ENCODE results near the gene MET. TPM values are rescaled to one million over a fixed set of nuclear protein-coding genes. Genes with fewer than 3 reads are reported as not detected.

The MET gene
- total RNA-seq: 1 to 10 TPM; 2.5 to 7.3 TPM
- polyA plus RNA-seq (2013, experiment 1 of 2): 0.93 TPM
- polyA plus RNA-seq (2013, experiment 2 of 2): 0.58 TPM
- long read RNA-seq, experiment 1, partial matches to known transcripts: 0 of 1 reads
- long read RNA-seq, experiment 1, other reads (novel, unspliced or antisense): 1 of 1 reads
- long read RNA-seq, experiment 2, partial matches to known transcripts: 2 of 4 reads
- long read RNA-seq, experiment 2, other reads (novel, unspliced or antisense): 2 of 4 reads
- long read RNA-seq, experiment 3, full-length matches to known transcripts: 2 of 20 reads
- long read RNA-seq, experiment 3, partial matches to known transcripts: 9 of 20 reads
- long read RNA-seq, experiment 3, other reads (novel, unspliced or antisense): 9 of 20 reads
- long read RNA-seq, experiment 4, partial matches to known transcripts: 0 of 3 reads
- long read RNA-seq, experiment 4, other reads (novel, unspliced or antisense): 3 of 3 reads

DNA sequence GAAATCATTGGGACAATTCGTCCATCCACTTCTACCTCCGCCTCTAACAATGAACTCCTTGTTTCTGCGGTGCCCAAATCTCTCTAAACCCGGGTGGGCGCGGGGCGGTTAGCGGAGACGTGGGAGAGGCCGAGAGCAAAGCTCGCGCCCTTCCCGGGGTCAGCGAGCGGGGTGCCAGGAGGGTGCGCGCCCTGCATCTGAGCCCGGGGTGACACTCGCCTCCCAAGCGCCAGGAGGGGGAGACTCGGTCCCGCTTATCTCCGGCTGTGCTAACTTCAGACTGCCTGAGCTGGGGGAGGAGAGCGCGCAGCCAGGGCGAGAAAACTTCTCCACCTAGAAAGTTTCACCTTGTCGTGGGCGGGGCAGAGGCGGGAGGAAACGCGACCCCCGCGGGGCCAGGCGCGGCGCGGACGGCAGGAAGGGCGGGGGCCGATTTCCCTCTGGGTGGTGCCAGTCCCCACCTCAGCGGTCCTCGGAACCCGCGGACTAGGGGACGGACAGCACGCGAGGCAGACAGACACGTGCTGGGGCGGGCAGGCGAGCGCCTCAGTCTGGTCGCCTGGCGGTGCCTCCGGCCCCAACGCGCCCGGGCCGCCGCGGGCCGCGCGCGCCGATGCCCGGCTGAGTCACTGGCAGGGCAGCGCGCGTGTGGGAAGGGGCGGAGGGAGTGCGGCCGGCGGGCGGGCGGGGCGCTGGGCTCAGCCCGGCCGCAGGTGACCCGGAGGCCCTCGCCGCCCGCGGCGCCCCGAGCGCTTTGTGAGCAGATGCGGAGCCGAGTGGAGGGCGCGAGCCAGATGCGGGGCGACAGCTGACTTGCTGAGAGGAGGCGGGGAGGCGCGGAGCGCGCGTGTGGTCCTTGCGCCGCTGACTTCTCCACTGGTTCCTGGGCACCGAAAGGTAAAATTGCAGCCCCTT lies at the start of gene MET:
Gene MET, plus strand, starts transcription at position 516 of the 915 bp plus-strand sequence. CDS start 26,889 bp downstream, outside the sequence.
- Mint-ChIP-seq H3K27me3 (ENCODE audit: insufficient read depth) (peaks cover 62% of the 10 kb centered on the region), H3K4me3 (peak within 1 kb of the TSS; percentile 64), H3K27ac (no peak within 1 kb of the TSS), H3K36me3 (ENCODE audit: low read depth) (no peaks in the 10 kb centered on the region), H3K4me1 (peaks cover 12% of the 10 kb centered on the region), H3K9me3 (no peaks in the 10 kb centered on the region)
- H3K27me3 ChIP-seq (ENCODE audit: control insufficient read depth, insufficient read depth, low read length, poor library complexity, severe bottlenecking): peaks cover 78% of the 10 kb centered on the region
- H3K4me3 ChIP-seq (ENCODE audit: low read length): peak within 1 kb of the TSS; percentile 79
- H3K9me3 ChIP-seq (ENCODE audit: control insufficient read depth, low read length): no peaks in the 10 kb centered on the region
- H3K27ac ChIP-seq (ENCODE audit: low read depth, low read length): no peak within 1 kb of the TSS
- peaks cover 2% of the 10 kb centered on the region for H3K4me1 ChIP-seq (ENCODE audit: control insufficient read depth, insufficient read depth, low read length)
- peak; percentile 90 for DNase-seq
- TF ChIP-seq CTCF (conservative IDR thresholded peaks at IDR 0.05): peak; percentile 67
- peak within 1 kb of the TSS; percentile 2 for H3K9ac ChIP-seq (ENCODE audit: extremely low read depth, low read length, poor library complexity, severe bottlenecking)
- no peaks in the 10 kb centered on the region for H3K36me3 ChIP-seq (ENCODE audit: control insufficient read depth, insufficient read depth, low read length)
- 2 to 3% methylated on average over 27 to 101 of the region's 101 CpGs for WGBS, 2 experiments (ENCODE audit: insufficient coverage in 1 of 2, insufficient read length in 1 of 2)

DNA sequence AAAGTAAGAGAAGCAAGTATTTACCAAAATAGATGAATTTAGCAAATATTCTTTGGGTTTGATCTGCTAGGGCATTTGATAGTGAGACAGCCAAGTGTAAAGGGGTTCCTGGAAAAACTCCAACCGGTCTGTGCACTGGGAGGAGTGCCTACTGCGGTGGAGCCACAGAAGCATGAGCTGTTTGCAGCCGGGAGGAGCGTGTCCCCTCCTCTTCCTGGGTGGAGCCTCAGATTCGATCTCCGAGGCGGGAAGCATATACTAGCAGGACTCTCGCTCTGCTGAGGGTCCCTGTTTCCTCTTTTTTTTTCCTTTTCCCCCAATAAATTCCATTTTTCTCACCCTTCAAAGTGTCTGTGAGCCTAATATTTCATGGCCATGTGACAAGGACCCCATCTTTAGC lies 45.1 kb upstream of the MET start:
- DNase-seq: no peak
- no peak overlapping the region for H3K27ac ChIP-seq (ENCODE audit: low read depth, low read length)
- no peak overlapping the region for H3K9ac ChIP-seq (ENCODE audit: extremely low read depth, low read length, poor library complexity, severe bottlenecking)
- H3K27me3 Mint-ChIP-seq (ENCODE audit: insufficient read depth): peaks cover 5% of the 10 kb centered on the region
- H3K36me3 Mint-ChIP-seq (ENCODE audit: low read depth): no peaks in the 10 kb centered on the region
- no peak for TF ChIP-seq CTCF (conservative IDR thresholded peaks at IDR 0.05)
- no peak overlapping the region for H3K4me3 Mint-ChIP-seq
- no peaks in the 10 kb centered on the region for H3K36me3 ChIP-seq (ENCODE audit: control insufficient read depth, insufficient read depth, low read length)
- no peak overlapping the region for H3K4me3 ChIP-seq (ENCODE audit: low read length)
- no peaks in the 10 kb centered on the region for H3K4me1 ChIP-seq (ENCODE audit: control insufficient read depth, insufficient read depth, low read length)
- no peaks in the 10 kb centered on the region for H3K9me3 Mint-ChIP-seq
- WGBS, 2 experiments (ENCODE audit: insufficient coverage in 1 of 2, insufficient read length in 1 of 2): 94 to 100% methylated on average over 1 to 8 of the region's 8 CpGs
- no peak overlapping the region for H3K27ac Mint-ChIP-seq
- H3K9me3 ChIP-seq (ENCODE audit: control insufficient read depth, low read length): no peaks in the 10 kb centered on the region
- peaks cover 8% of the 10 kb centered on the region for H3K4me1 Mint-ChIP-seq
- H3K27me3 ChIP-seq (ENCODE audit: control insufficient read depth, insufficient read depth, low read length, poor library complexity, severe bottlenecking): no peaks in the 10 kb centered on the region

GRCh38 chr7:116629051-116629463 lies 42.9 kb upstream of the MET start:
- Mint-ChIP-seq H3K36me3 (ENCODE audit: low read depth) (no peaks in the 10 kb centered on the region), H3K4me3 (no peak overlapping the region), H3K27me3 (ENCODE audit: insufficient read depth) (peaks cover 5% of the 10 kb centered on the region), H3K27ac (no peak overlapping the region), H3K4me1 (peaks cover 8% of the 10 kb centered on the region), H3K9me3 (no peaks in the 10 kb centered on the region)
- Histone ChIP-seq H3K4me3 (ENCODE audit: low read length) (no peak overlapping the region), H3K27me3 (ENCODE audit: control insufficient read depth, insufficient read depth, low read length, poor library complexity, severe bottlenecking) (no peaks in the 10 kb centered on the region), H3K9ac (ENCODE audit: extremely low read depth, low read length, poor library complexity, severe bottlenecking) (no peak overlapping the region), H3K9me3 (ENCODE audit: control insufficient read depth, low read length) (no peaks in the 10 kb centered on the region), H3K4me1 (ENCODE audit: control insufficient read depth, insufficient read depth, low read length) (no peaks in the 10 kb centered on the region), H3K27ac (ENCODE audit: low read depth, low read length) (no peak overlapping the region), H3K36me3 (ENCODE audit: control insufficient read depth, insufficient read depth, low read length) (no peaks in the 10 kb centered on the region)
- no peak for TF ChIP-seq CTCF (conservative IDR thresholded peaks at IDR 0.05)
- no peak for DNase-seq
- 86 to 100% methylated on average over 1 to 3 of the region's 3 CpGs for WGBS, 2 experiments (ENCODE audit: insufficient coverage in 1 of 2, insufficient read length in 1 of 2)
